ENCODE measurements around the gene MS4A14.
"Not testable (repeated sequence)": the region's sequence is repeated elsewhere in the genome, so short reads cannot be mapped to it uniquely, and the experiment has no call there.

Gene MS4A14

DNA sequence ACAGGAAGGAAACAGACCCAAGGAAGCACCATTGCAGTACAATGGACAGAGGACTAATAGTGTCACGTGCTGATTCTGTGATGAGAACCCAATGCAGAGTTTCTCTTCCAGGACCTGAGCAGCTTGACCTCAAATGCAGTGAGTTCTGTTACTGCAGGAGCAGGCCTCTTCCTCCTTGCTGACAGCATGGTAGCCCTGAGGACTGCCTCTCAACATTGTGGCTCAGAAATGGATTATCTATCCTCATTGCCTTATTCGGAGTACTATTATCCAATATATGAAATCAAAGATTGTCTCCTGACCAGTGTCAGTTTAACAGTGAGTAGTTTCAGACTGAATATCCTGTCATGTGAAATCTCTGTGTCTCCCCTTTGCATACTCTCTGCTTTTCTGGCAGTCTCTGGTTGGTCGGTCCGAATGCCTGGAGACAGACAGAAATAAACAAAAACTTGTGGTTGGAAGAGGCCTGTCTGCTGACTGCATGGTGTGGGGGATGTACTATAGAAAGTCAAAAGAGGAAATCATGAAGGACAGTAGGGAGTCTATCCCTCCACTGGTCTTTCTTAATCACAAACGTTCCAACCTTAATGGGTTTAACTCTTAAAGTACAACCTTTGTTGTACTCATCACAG, 6.9 kb upstream of the MS4A14 start:
- DNase-seq (ENCODE audit: extremely low read depth in 1 of 2, low read depth in 1 of 2) = no peak

DNA sequence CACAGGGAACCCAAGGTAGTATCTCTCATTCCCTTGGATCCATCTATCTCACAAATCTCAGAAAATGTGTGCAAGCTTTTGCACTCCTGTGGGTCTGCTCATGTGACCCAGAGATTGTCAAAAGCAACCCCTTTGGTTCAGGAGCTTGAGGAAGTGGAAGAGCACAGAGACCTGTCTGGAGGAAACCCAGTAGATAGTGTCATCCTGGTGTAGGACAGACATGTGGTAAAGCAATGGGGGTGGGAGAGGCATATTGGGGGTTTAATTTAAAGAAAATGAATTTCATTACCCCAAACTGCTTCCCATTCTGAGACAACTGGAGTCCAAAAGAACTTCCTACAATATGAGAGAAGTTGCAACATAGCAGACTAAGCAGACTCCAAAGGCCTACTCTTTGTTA, 5.8 kb upstream of the MS4A14 start:
- no peak for DNase-seq (ENCODE audit: extremely low read depth in 1 of 2, low read depth in 1 of 2)

DNA sequence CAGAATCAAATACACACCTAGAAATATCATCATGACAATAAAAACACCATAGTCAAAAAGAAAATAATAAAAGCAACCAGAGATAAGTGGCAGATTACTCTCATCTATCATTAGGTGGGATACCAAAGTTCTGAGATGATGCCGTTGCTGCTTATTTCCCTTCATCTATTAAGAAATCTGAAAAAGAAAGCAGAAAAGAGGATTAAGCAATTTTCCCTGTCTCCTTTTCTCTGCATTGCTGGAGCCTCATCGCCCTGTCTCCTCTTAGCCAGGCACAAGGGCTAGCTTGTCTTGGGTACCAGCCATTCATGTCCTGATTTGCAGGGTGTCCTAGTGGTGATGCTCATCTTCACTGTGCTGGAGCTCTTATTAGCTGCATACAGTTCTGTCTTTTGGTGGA, 3.9 kb upstream of the MS4A14 start:
- no peak for DNase-seq (ENCODE audit: extremely low read depth in 1 of 2, low read depth in 1 of 2)

DNA sequence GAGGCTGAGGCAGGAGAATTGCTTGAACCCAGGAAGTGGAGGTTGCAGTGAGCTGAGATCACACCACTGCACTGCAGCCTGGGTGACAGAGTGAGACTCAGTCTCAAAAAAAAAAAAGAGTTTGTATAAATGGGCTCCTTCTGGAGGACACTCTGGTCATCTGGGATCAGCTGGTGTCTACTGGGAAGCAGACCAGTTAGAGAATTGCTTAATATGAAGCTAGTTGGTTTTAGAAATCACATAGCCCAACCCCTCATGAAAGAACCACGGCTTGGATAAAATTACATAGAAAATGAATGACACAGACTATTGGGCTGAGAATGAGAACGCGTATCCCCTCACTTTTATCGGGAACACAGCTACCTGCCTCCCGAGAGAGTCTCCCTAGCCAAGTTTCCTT, 3.2 kb upstream of the MS4A14 start:
- no peak for DNase-seq (ENCODE audit: extremely low read depth in 1 of 2, low read depth in 1 of 2)

DNA sequence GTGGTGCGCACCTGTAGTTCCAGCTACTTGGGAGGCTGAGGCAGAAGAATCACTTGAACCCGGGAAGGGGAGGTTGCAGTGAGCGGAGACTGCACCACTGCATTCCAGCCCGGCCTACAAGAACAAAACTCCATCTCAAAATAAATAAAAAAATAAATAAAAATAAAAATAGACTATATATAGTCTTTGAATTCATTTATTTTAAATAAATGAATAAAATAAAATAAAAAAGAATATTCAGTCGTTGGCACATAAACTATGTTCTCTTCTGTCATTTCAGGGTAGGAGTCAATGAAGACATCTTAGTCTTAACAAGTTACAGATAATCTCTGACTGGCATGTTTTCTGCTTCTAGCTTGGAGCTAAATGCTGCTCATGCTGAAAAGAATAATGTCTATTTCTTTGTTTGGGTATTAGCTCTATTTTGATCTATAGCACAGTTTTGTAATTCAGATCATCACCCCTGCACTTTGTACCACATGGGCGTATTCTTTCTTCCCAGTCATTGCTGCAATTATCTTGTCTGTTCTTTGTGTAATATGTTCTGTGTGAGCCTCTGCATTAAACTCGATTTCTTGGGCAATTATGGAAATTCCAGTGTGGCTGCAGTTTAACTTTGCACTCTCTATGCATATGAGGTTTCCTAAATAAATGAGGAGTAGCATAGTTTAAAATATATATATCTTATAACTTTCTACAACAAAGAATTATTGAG, 1.4 kb upstream of the MS4A14 start:
- no peak for DNase-seq (ENCODE audit: extremely low read depth in 1 of 2, low read depth in 1 of 2)

DNA sequence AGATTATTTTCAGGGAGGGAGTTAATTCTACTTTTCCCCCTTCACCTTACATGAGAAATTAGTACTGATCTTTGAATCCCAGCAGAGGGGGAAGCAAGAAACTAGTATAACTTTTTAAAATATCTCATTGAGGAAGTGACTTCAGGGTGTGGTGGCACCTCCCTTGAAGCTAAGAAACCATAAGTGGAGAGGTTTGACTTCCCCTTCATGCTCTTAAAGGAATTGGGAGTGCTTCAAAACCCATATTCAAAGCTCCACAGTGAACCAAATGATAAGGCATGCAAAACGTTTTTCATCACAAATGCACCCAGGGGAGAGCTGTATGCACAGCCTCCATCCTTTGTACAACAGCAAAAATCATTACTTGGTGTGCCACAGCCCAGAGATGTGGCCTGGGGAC, 540 bp downstream of the MS4A14 start:
- no peak for DNase-seq (ENCODE audit: extremely low read depth in 1 of 2, low read depth in 1 of 2)

DNA sequence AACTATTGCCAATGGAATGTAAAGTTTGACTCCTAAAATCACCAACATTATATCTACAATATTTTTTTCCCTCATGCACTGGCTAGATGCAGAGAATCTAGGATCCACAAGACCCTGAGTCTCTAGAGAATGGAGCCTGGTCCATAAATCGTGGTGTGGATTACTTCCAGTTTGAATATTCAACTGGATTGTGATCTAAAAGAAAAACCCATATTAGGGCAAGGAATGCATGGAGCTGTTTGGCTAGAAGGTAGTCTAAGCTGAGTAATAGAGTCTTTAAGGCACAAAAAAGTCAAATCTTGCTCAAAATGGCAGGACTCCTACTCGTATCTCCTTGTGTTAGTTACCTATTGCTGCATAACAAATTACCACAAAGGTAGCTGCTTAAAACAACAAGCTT, 23.8 kb downstream of the MS4A14 start:
- DNase-seq (ENCODE audit: extremely low read depth in 1 of 2, low read depth in 1 of 2) = no peak

DNA sequence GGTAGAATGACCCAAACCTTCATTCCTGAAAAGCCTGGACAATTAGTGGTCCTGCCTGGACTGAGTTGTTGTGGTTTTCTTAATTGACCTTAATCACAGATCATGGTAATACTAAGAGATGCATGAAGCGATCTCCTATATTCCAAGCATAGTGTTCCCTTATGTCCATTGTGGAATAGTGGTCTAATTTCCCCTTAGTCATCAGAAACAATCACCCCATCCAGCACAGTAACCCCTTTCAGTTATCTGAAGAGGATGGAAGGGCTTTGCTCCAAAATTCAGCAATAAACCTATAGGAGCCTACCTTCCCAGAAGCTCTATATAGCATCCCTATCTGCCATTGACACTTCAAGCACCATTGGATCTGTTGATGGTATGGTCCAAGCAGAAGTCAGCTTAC, 26.4 kb downstream of the MS4A14 start:
- DNase-seq (ENCODE audit: extremely low read depth in 1 of 2, low read depth in 1 of 2) = no peak

DNA sequence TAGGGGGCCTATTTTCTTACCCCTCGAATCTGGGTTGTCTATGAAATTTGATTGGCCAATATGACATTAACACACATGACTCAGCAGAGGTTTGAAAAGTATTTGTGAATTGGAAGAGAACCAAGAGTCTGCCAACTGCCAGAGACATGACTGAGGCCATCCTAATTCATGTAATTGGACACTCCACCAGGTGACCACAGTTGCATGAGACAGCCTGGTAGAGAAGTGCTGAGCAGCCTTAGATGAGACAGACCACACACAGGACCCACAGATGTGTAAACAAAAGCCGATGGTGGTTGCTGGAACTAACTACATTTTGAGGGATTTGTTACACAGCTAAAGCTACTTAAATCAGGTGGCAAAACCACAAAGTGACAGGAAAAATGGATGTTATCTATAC, 32.3 kb downstream of the MS4A14 start:
- no peak for DNase-seq (ENCODE audit: extremely low read depth in 1 of 2, low read depth in 1 of 2)

DNA sequence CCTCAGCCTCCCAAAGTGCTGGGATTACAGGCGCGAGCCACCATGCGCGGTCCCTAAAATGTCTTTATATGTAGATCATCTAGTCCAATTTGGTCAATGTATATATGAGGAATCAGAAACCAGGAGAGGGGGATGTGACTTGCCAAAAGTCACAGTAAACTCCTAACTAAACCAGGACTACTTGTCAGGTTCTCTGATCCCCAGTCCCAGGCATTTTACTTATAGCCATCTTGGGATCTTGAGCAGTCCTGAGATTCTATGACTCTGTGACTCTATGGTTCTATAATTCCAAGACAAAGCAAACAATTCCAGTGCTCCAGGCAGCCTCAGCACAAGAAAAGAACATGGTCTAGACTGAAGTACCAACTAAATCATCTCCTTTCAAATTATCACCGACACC, 33.0 kb downstream of the MS4A14 start, which contains the start of gene MS4A5:
Gene MS4A5 (plus strand): TSS at position 301 of the 400 bp plus-strand sequence. CDS start 103 bp downstream, outside the sequence.
- DNase-seq (ENCODE audit: extremely low read depth in 1 of 2, low read depth in 1 of 2) = no peak

DNA sequence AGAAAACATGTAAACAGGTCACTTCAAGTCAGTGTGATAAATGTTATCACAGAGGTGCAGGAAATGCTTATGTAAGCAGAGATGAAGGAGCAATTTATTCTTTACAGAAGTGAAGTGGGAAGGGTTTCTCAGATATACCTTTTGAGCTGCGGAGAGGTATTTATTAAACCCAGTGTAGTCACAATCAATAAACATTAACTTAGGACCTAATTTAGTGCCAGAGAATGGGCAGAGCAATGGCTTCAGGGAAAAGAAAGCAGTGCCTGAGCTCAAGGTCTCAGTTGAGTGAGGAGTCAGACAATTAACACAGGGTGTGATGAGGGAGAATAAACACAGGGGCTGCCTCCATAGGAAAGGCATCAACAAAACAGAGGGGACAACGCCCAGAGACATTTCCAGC, 35.0 kb downstream of the MS4A14 start:
- no peak for DNase-seq (ENCODE audit: extremely low read depth in 1 of 2, low read depth in 1 of 2)

DNA sequence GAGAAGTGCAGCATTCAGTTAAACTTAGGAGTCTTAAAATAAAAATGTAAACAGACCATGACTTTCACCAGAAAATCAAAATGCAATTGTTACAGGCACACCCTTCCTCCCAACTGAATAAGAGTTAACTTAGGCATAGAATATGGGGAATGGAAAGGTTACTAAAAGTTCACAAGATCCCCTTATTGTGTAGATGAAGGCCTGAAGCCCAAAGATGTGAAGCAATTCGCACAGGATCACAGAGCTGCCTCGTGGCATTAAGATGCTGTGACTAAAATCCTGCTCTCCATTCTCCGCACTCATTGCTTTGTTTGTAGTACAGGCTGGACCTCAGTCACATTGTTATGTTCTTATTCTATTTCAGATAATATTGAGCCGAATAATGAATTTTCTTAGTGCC, 37.1 kb downstream of the MS4A14 start:
- DNase-seq (ENCODE audit: extremely low read depth in 1 of 2, low read depth in 1 of 2) = no peak

DNA sequence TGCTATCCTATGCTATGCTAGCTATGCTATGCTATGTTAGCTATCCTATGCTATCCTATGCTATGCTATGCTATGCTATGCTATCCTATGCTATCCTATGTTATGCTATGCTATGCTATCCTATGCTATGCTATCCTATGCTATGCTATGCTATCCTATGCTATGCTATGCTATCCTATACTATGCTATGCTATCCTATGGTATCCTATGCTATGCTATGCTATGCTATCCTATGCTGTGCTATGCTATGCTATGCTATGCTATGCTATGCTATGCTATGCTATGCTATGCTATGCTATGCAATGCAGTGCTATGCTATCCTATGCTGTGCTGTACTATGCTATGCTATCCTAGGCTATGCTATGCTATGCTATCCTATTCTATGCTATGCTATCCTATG, 50.8 kb downstream of the MS4A14 start:
- no peak for DNase-seq (ENCODE audit: extremely low read depth in 1 of 2, low read depth in 1 of 2)

DNA sequence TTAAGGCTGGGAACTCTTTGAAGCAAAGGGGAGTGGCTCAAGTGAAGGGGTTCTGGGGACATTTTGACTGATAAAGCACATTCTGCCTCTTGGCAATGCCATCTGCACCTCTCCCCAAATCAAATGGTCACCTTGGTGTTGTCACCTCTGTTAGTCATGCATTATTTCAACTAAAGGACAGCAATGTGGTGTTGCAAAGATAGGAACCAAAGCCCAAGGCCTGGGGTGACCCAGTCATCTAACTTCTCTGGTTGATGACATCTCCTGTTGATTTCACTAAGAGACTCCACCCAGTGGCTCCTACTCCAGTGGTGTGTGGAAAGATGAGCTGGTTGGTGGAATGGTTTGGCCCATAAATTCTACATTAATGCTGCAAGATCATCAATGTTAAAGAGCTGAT, 51.6 kb downstream of the MS4A14 start:
- DNase-seq (ENCODE audit: extremely low read depth in 1 of 2, low read depth in 1 of 2) = no peak

DNA sequence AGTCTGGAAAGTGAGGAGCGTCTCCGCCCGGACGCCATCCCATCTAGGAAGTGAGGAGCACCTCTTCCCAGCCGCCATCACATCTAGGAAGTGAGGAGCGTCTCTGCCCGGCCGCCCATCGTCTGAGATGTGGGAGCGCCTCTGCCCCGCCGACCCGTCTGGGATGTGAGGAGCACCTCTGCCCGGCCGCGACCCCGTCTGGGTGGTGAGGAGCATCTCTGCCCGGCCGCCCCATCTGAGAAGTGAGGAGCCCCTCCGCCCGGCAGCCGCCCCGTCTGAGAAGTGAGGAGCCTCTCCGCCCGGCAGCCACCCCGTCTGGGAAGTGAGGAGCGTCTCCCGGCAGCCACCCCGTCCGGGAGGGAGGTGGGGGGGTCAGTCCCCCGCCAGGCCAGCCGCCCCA, 54.9 kb downstream of the MS4A14 start:
- DNase-seq (ENCODE audit: extremely low read depth in 1 of 2, low read depth in 1 of 2) = not testable (repeated sequence)

DNA sequence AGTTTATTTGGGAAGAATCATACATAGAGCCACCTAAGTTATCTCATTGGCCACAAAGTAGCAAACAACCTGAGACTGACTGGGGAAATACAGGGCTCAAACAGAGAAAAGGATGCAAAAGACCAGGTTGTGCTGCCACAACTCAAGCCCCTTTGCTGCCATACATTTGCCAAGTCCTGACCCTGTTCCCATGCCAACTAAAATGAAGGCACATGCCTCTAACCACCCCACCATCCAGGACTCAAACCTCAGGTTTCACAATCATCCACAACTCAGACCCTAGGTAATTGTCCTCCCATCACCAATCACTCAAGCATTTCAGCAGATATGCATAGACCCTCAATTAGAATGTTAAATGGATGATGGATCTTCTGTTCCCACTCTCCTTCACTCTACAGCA, 58.0 kb downstream of the MS4A14 start:
- no peak for DNase-seq (ENCODE audit: extremely low read depth in 1 of 2, low read depth in 1 of 2)

DNA sequence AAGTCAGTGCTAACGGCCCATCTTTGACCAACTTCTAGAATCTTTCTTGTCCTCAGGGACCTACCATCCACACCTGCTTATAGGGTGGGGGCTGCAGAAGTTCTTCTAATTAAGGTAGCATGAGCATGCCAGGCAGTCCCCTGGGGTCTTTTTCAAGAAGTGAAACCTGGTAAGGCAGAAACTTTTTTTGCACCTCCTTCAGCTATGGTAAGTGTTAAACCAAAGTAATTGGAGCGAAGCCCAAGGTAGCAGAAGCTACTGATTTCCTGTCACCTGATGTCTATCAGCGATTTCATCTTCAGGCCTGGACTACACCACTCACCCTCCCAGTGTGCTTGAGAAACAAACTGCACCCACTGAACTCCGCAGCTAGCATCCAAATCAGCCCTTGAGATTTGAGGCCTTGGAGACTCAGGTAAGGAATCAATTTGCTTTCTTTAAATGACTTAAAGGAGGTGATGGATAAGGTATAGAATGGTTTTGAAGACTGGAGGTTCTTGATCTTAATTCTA, 59.3 kb downstream of the MS4A14 start, which contains the start of gene MS4A1:
Gene MS4A1 (plus strand): TSS at position 317 of the 512 bp plus-strand sequence. CDS start 6,528 bp downstream, outside the sequence.
- no peak for DNase-seq (ENCODE audit: extremely low read depth in 1 of 2, low read depth in 1 of 2)

DNA sequence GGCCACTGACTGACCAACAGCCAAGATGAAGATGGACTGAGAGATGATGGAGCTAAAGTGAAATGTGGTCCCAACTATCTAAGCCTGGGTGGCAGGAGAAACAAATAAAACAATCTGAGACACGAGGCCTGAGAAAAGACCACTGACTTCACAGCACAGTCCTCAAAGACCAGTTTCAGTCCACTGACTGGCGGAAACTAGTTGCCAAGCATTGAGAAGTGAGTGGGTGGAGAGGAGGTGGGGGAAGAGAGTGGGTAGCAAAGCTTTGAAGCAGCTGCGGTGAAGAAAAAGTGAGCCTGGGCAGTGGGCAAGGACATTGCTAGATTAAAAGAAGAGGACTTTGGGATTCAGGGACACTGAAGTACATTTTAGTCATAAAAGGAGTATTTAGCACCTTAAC, 61.3 kb downstream of the MS4A14 start:
- DNase-seq (ENCODE audit: extremely low read depth in 1 of 2, low read depth in 1 of 2) = no peak

DNA sequence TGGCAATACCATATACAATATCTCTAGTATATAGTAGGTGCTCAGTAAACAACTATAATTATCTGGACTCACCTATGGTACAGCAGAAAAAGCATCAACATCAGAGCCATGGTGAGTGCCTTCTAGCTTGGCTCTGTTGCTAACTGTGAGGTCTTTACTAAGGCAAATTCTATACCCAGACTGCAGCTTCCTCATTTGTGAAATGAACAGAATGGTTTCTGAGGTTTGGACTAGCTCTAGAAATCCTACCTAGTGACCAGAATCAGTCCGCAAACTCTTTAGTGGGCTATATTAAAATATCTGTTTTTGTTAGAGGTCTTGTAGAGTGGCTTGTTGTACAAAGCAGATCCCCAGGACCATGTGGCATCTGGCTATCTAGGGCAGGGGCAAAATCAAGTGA, 63.1 kb downstream of the MS4A14 start:
- DNase-seq (ENCODE audit: extremely low read depth in 1 of 2, low read depth in 1 of 2) = no peak
